Endodermal cell (in vitro differentiated cells): Measurements from ENCODE around the gene TLE3. TPM values are rescaled to one million over a fixed set of nuclear protein-coding genes. Genes with fewer than 3 reads are reported as not detected.
A peak's percentile ranks its signal among the peaks of the same experiment; 100 is the strongest.
"Not testable (repeated sequence)": the region's sequence is repeated elsewhere in the genome, so short reads cannot be mapped to it uniquely, and the experiment has no call there.

Source experiments
- DNase-seq: peaks from one replicate; pipeline ENCODE4 v3.0.0-alpha.2; 2017
- H3K27ac ChIP-seq: 2 replicates; pipeline ENCODE4 v1.5.1; 2013; ENCODE audit warnings: mild to moderate bottlenecking, low read depth, low read length, moderate library complexity
- H3K27me3 ChIP-seq: 2 replicates; pipeline ENCODE4 v1.6.1; 2013; ENCODE audit warnings: mild to moderate bottlenecking, low read length, moderate library complexity; ENCODE audit not compliant: insufficient read depth, control insufficient read depth, poor library complexity, severe bottlenecking
- H3K36me3 ChIP-seq: 2 replicates; pipeline ENCODE4 v1.7.0; 2013; ENCODE audit warnings: mild to moderate bottlenecking, low read length, moderate library complexity; ENCODE audit not compliant: control insufficient read depth, insufficient read depth
- H3K4me1 ChIP-seq: one replicate; pipeline ENCODE4 v1.7.0; 2013; ENCODE audit warnings: low read length; ENCODE audit not compliant: control insufficient read depth, insufficient read depth
- H3K4me3 ChIP-seq: 2 replicates; pipeline ENCODE4 v1.5.1; 2013; ENCODE audit warnings: mild to moderate bottlenecking, low read length, moderate library complexity
- H3K9ac ChIP-seq: 2 replicates; pipeline ENCODE4 v1.6.1; 2013; ENCODE audit warnings: mild to moderate bottlenecking, low read length, moderate library complexity; ENCODE audit not compliant: poor library complexity, severe bottlenecking; ENCODE audit errors: extremely low read depth
- H3K9me3 ChIP-seq: 2 replicates; pipeline ENCODE4 v1.6.1; 2013; ENCODE audit warnings: mild to moderate bottlenecking, low read length, moderate library complexity; ENCODE audit not compliant: control insufficient read depth
- H3K27ac Mint-ChIP-seq: 2 replicates; pipeline ENCODE4 v1.8.0; 2020; ENCODE audit warnings: mixed read lengths
- H3K27me3 Mint-ChIP-seq: 2 replicates; pipeline ENCODE4 v1.8.0; 2021; ENCODE audit warnings: mild to moderate bottlenecking, mixed read lengths; ENCODE audit not compliant: insufficient read depth
- H3K36me3 Mint-ChIP-seq: 2 replicates; pipeline ENCODE4 v1.8.0; 2020; ENCODE audit warnings: low read depth, mixed read lengths
- H3K4me1 Mint-ChIP-seq: 2 replicates; pipeline ENCODE4 v1.8.0; 2020; ENCODE audit warnings: mixed read lengths
- H3K4me3 Mint-ChIP-seq: 2 replicates; pipeline ENCODE4 v1.8.0; 2020; ENCODE audit warnings: mild to moderate bottlenecking, moderate library complexity, mixed read lengths
- H3K9me3 Mint-ChIP-seq: 2 replicates; pipeline ENCODE4 v1.8.0; 2020; ENCODE audit warnings: mild to moderate bottlenecking, mixed read lengths
- WGBS, 2 experiments: methylation state at CpG; one replicate each; pipeline versions ENCODE4 v1.1.5 to v1.1.7; 2013; ENCODE audit warnings: missing lambda C conversion rate in 2 of 2, mixed read lengths in 1 of 2; ENCODE audit not compliant: insufficient coverage in 1 of 2, insufficient read length in 1 of 2; 5-methylcytosine and 5-hydroxymethylcytosine counted together
- total RNA-seq, 2 donors: library from RNA; stranded (reverse); fragmentation: NEBNext Ultra II Directional in 1 of 2; extraction: Animal tissue kit (Norgen Biotek cat#: 25700) in 1 of 2; gene quantifications; 2 replicates in 1 of 2; 3 replicates in 1 of 2; pipeline ENCODE4 v1.2.1, GENCODE V29; 2021
- TF ChIP-seq, protein P1 (sequence below): fragments of 200-600 bp; sonication (generic); conservative IDR thresholded peaks from 2 replicates; pipeline ENCODE4 v1.5.0; 2021; ENCODE audit warnings: antibody characterized with exemption, mild to moderate bottlenecking

TLE3 gene
- total RNA-seq, 2 donors from 2014 or later, result 66.5 to 81.1 TPM

DNA sequence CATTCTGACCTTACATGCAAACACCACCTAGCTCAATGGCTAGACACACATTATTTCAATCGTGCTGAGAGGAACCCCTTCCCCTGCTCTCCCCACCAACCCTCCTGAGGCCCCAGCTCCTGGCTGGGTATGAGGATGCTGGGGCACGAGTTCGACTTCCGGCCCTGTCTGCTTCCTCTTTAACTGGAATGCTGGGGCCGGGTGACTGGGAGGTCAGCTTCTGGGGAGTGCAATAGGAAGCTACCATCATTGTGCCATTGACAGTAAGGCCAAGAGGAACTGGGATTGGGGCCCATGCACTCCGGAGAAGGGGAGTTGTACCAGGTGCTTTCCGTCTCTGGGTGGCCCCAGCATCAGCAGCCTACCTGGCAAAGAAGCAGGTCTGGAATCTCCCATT lies 15.6 kb upstream of the TLE3 start:
- Histone ChIP-seq H3K9me3 (no peaks in the 10 kb centered on the region), H3K27me3 (peaks cover 54% of the 10 kb centered on the region), H3K9ac (no peak overlapping the region), H3K36me3 (no peaks in the 10 kb centered on the region), H3K4me3 (no peak overlapping the region), H3K27ac (no peak overlapping the region), H3K4me1 (peaks cover 5% of the 10 kb centered on the region)
- no peak for DNase-seq
- TF ChIP-seq, protein P1, sequence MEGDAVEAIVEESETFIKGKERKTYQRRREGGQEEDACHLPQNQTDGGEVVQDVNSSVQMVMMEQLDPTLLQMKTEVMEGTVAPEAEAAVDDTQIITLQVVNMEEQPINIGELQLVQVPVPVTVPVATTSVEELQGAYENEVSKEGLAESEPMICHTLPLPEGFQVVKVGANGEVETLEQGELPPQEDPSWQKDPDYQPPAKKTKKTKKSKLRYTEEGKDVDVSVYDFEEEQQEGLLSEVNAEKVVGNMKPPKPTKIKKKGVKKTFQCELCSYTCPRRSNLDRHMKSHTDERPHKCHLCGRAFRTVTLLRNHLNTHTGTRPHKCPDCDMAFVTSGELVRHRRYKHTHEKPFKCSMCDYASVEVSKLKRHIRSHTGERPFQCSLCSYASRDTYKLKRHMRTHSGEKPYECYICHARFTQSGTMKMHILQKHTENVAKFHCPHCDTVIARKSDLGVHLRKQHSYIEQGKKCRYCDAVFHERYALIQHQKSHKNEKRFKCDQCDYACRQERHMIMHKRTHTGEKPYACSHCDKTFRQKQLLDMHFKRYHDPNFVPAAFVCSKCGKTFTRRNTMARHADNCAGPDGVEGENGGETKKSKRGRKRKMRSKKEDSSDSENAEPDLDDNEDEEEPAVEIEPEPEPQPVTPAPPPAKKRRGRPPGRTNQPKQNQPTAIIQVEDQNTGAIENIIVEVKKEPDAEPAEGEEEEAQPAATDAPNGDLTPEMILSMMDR, result no peak
- H3K36me3 Mint-ChIP-seq, result no peaks in the 10 kb centered on the region
- H3K27me3 Mint-ChIP-seq, result peaks cover 59% of the 10 kb centered on the region
- WGBS, 2 experiments, result 90 to 91% methylated on average over 6 to 7 of the region's 7 CpGs
- H3K4me3 Mint-ChIP-seq, result no peak overlapping the region
- H3K4me1 Mint-ChIP-seq, result peaks cover 28% of the 10 kb centered on the region
- H3K27ac Mint-ChIP-seq, result no peak overlapping the region
- H3K9me3 Mint-ChIP-seq, result no peaks in the 10 kb centered on the region

DNA sequence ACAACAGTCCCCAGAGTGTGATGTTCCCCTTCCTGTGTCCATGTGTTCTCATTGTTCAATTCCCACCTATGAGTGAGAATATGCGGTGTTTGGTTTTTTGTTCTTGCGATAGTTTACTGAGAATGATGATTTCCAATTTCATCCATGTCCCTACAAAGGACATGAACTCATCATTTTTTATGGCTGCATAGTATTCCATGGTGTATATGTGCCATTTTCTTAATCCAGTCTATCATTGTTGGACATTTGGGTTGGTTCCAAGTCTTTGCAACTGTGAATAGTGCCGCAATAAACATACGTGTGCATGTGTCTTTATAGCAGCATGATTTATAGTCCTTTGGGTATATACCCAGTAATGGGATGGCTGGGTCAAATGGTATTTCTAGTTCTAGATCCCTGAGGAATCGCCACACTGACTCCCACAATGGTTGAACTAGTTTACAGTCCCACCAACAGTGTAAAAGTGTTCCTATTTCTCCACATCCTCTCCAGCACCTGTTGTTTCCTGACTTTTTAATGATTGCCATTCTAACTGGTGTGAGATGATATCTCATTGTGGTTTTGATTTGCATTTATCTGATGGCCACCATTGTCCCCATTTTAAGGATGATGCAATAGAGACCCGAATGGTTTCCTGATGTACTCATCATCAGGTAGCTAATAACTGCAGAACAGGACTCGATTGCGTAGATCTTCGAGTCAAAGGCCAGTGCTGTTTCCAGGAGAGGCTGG lies 15.0 kb upstream of the TLE3 start:
- H3K27me3 Mint-ChIP-seq, result peaks cover 57% of the 10 kb centered on the region
- WGBS, 2 experiments, result 95% methylated on average over 4 of the region's 9 CpGs
- not testable (repeated sequence) for H3K9ac ChIP-seq, H3K27ac Mint-ChIP-seq, H3K4me3 ChIP-seq, H3K4me1 ChIP-seq, H3K4me3 Mint-ChIP-seq, H3K36me3 Mint-ChIP-seq, H3K9me3 ChIP-seq, H3K9me3 Mint-ChIP-seq, H3K36me3 ChIP-seq, DNase-seq, H3K27ac ChIP-seq
- H3K27me3 ChIP-seq, result peaks cover 53% of the 10 kb centered on the region
- peaks cover 28% of the 10 kb centered on the region for H3K4me1 Mint-ChIP-seq

DNA sequence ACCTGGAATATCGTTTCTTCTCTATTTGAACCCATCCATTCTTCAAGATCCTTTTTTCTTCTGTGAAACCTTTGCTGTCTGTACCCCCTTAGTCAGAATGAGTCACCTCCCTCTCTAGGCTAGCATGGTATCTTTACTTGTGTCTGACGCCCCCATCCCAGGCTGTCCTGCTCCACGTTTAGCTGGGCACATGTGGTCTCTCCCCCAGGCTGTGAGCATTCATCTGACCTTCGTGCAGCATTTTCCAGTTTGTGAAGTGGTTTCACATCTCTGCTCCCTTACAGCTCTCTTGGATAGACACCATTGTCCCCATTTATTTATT lies 14.3 kb upstream of the TLE3 start:
- Histone ChIP-seq H3K36me3 (no peaks in the 10 kb centered on the region), H3K4me3 (peak overlapping the region; percentile 59), H3K27me3 (peaks cover 53% of the 10 kb centered on the region), H3K27ac (peak overlapping the region; percentile 86), H3K9me3 (no peaks in the 10 kb centered on the region), H3K4me1 (peaks cover 5% of the 10 kb centered on the region), H3K9ac (no peak overlapping the region)
- H3K4me3 Mint-ChIP-seq, result peak overlapping the region; percentile 4
- 22 to 32% methylated on average over 2 to 3 of the region's 4 CpGs for WGBS, 2 experiments
- peaks cover 28% of the 10 kb centered on the region for H3K4me1 Mint-ChIP-seq
- H3K27me3 Mint-ChIP-seq, result peaks cover 58% of the 10 kb centered on the region
- TF ChIP-seq, protein P1, result no peak
- H3K27ac Mint-ChIP-seq, result no peak overlapping the region
- H3K9me3 Mint-ChIP-seq, result no peaks in the 10 kb centered on the region
- H3K36me3 Mint-ChIP-seq, result no peaks in the 10 kb centered on the region
- no peak for DNase-seq
